GM12865 (cell line): Measurements from ENCODE around the gene ACAD9.
A peak's percentile ranks its signal among the peaks of the same experiment; 100 is the strongest.
"Not testable (repeated sequence)": the region's sequence is repeated elsewhere in the genome, so short reads cannot be mapped to it uniquely, and the experiment has no call there.

Source experiments
- DNase-seq: peaks from one replicate; pipeline ENCODE4 v3.0.0; 2010; ENCODE audit warnings: low read depth
- H3K4me3 ChIP-seq: 2 replicates; pipeline ENCODE4 v1.5.1; 2011; ENCODE audit warnings: mild to moderate bottlenecking, low read depth, low read length, control low read depth
- CTCF ChIP-seq: IDR thresholded peaks from 2 replicates; pipeline ENCODE4 v1.5.1; 2011; ENCODE audit warnings: low read length, control low read depth, low read depth, inconsistent platforms; ENCODE audit not compliant: insufficient read depth; ENCODE audit errors: missing control alignments

ACAD9 gene

GRCh38 chr3:128873244-128874022 is 6.0 kb upstream of the ACAD9 start:
- no peak overlapping the region for H3K4me3 ChIP-seq
- no peak for TF ChIP-seq CTCF
- DNase-seq = no peak

GRCh38 chr3:128874481-128875180 is 4.8 kb upstream of the ACAD9 start:
- no peak for DNase-seq
- no peak overlapping the region for H3K4me3 ChIP-seq
- TF ChIP-seq CTCF = no peak

- TF ChIP-seq CTCF = peak; percentile 48
- peak; percentile 54 for DNase-seq
- H3K4me3 ChIP-seq = no peak overlapping the region
Observed at GRCh38 chr3:128875556-128876120, 3.8 kb upstream of the ACAD9 start.

GRCh38 chr3:128878011-128878457 is 1.4 kb upstream of the ACAD9 start:
- H3K4me3 ChIP-seq = peak overlapping the region; percentile 85
- no peak for TF ChIP-seq CTCF
- no peak for DNase-seq

GRCh38 chr3:128878556-128879124 is 780 bp upstream of the ACAD9 start:
- DNase-seq = peak; percentile 48
- H3K4me3 ChIP-seq = peak overlapping the region; percentile 85
- TF ChIP-seq CTCF = no peak

- TF ChIP-seq CTCF = no peak
- DNase-seq = no peak
Observed at GRCh38 chr3:128879991-128880390, 571 bp downstream of the ACAD9 start.

GRCh38 chr3:128880455-128880854 is 1.0 kb downstream of the ACAD9 start:
- DNase-seq = not testable (repeated sequence)
- peak overlapping the region; percentile 95 for H3K4me3 ChIP-seq

More at GRCh38 chr3:128879991-128880390, 571 bp downstream of the ACAD9 start:
- peak overlapping the region; percentile 95 for H3K4me3 ChIP-seq
